ENCODE results near the gene RPAP3. TPM values are rescaled to one million over a fixed set of nuclear protein-coding genes. Genes with fewer than 3 reads are reported as not detected.

RPAP3 gene
- total RNA-seq, 1 experiment from 2014 or later = 48.9 TPM

DNA sequence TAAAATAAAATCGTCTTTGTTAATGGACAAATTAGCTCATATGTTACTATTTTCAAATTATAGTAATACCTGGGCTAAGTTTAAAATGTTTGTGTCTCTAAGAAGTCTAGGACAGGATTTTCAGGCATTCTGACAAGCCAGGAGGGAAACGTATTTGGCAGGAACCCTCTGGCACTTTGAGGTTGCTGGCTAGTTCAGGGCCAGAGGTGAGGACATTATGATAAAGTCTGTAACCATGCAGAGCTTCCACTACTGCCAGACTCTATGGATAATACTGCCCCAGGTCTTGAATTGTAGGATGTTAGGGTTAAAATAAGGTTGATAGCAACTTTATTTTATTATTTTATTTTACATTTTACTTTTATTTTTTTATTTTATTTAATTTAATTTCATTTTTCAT, 56.4 kb downstream of the RPAP3 start:
- H3K79me2 ChIP-seq (ENCODE audit: insufficient read depth, low read length) = no peaks in the 10 kb centered on the region
- H2BK20ac ChIP-seq (ENCODE audit: low read depth, low read length, poor library complexity, severe bottlenecking) = no peak overlapping the region
- no peak overlapping the region for H3K4ac ChIP-seq (ENCODE audit: low read depth, low read length)
- no peaks in the 10 kb centered on the region for H3K79me1 ChIP-seq (ENCODE audit: insufficient read depth, low read depth, low read length, poor library complexity, severe bottlenecking)
- H3T11ph ChIP-seq (ENCODE audit: low read length) = no peak overlapping the region
- Mint-ChIP-seq H3K4me1 (peaks cover 16 to 17% of the 10 kb centered on the region in 2 experiments; a peak in 3 of 4 replicates), H3K27me3 (ENCODE audit: low read depth) (no peaks in the 10 kb centered on the region), H3K27ac (no peak overlapping the region), H3K4me3 (no peak overlapping the region), H3K9me3 (peaks cover 3% of the 10 kb centered on the region in 2 experiments; a peak in 3 of 5 replicates), H3K36me3 (ENCODE audit: insufficient read depth in 1 of 3, low read depth in 3 of 3) (peaks cover 5 to 7% (median 5%) of the 10 kb centered on the region in 3 experiments; a peak in 5 of 7 replicates)
- no peak overlapping the region for H2BK15ac ChIP-seq (ENCODE audit: low read depth, low read length)
- H4K8ac ChIP-seq (replicated peaks; ENCODE audit: insufficient read length, low read depth, low read length) = no peak overlapping the region
- no peak overlapping the region for H3K23ac ChIP-seq (ENCODE audit: insufficient read length, low read depth, low read length)
- no peaks in the 10 kb centered on the region for H3K23me2 ChIP-seq (ENCODE audit: insufficient read length, low read depth, low read length, poor library complexity, severe bottlenecking)
- no peak overlapping the region for H3K14ac ChIP-seq (ENCODE audit: insufficient read depth, low read length)
- H3K27me3 ChIP-seq (ENCODE audit: insufficient read depth, low read length) = no peaks in the 10 kb centered on the region
- H4K5ac ChIP-seq (ENCODE audit: insufficient read length, low read depth, low read length) = no peak overlapping the region
- H3K56ac ChIP-seq (ENCODE audit: insufficient read length, low read depth, low read length) = no peak overlapping the region
- no peak overlapping the region for H3K27ac ChIP-seq (ENCODE audit: insufficient read length, low read depth, low read length)
- no peak overlapping the region for H4K91ac ChIP-seq (ENCODE audit: insufficient read length, low read depth, low read length)
- no peak overlapping the region for H2BK120ac ChIP-seq (ENCODE audit: low read depth, low read length, poor library complexity, severe bottlenecking)
- H2BK12ac ChIP-seq (ENCODE audit: insufficient read length, low read depth, low read length) = no peak overlapping the region
- no peak overlapping the region for H3K4me2 ChIP-seq (ENCODE audit: insufficient read depth, insufficient read length, low read length)
- H3K9me3 ChIP-seq (ENCODE audit: control insufficient read depth, low read depth, low read length) = no peaks in the 10 kb centered on the region
- H4K20me1 ChIP-seq (ENCODE audit: control insufficient read depth, insufficient read depth, insufficient read length) = no peaks in the 10 kb centered on the region
- no peak overlapping the region for H2AFZ ChIP-seq (ENCODE audit: low read length)
- no peak overlapping the region for H3K18ac ChIP-seq (ENCODE audit: insufficient read length, low read depth, low read length)
- WGBS (ENCODE audit: extremely low coverage, insufficient read length, low lambda C conversion rate) = no CpG with 5 or more reads among the region's 2 CpGs
- H3K9ac ChIP-seq (ENCODE audit: extremely low read depth, insufficient read length, low read length) = no peak overlapping the region
- H2AK5ac ChIP-seq (ENCODE audit: insufficient read length, low read length) = no peak overlapping the region
- peaks cover 6% of the 10 kb centered on the region; the same call in 1 of the 2 replicates for H3K4me1 ChIP-seq (ENCODE audit: insufficient read depth, low read length)
- TF ChIP-seq, protein P1, sequence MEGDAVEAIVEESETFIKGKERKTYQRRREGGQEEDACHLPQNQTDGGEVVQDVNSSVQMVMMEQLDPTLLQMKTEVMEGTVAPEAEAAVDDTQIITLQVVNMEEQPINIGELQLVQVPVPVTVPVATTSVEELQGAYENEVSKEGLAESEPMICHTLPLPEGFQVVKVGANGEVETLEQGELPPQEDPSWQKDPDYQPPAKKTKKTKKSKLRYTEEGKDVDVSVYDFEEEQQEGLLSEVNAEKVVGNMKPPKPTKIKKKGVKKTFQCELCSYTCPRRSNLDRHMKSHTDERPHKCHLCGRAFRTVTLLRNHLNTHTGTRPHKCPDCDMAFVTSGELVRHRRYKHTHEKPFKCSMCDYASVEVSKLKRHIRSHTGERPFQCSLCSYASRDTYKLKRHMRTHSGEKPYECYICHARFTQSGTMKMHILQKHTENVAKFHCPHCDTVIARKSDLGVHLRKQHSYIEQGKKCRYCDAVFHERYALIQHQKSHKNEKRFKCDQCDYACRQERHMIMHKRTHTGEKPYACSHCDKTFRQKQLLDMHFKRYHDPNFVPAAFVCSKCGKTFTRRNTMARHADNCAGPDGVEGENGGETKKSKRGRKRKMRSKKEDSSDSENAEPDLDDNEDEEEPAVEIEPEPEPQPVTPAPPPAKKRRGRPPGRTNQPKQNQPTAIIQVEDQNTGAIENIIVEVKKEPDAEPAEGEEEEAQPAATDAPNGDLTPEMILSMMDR (conservative IDR thresholded peaks at IDR 0.05) = no peak
- H2BK5ac ChIP-seq (ENCODE audit: insufficient read length, low read length) = no peak overlapping the region
- no peak for DNase-seq

All from H9 (cell line).